Measurements from ENCODE around the gene KIF15. TPM values are rescaled to one million over a fixed set of nuclear protein-coding genes. Genes with fewer than 3 reads are reported as not detected.

KIF15 gene
- total RNA-seq, 2 donors from 2014 or later, result 0.42 to 2.4 TPM

- DNase-seq (ENCODE audit: low spot score) (no peak), ATAC-seq (ENCODE audit: insufficient number of reproducible peaks, low FRiP score, low read depth) (no peak)
- Histone ChIP-seq H3K9me3 (no peaks in the 10 kb centered on the region), H3K4me3 (no peak overlapping the region), H3K27me3 (replicated peaks; ENCODE audit: insufficient read depth) (no peaks in the 10 kb centered on the region), H3K27ac (no peak overlapping the region), H3K36me3 (no peaks in the 10 kb centered on the region), H3K4me1 (ENCODE audit: control insufficient read depth in 1 of 2, low read depth in 2 of 2) (peaks cover 11 to 15% of the 10 kb centered on the region in 2 donors)
- TF ChIP-seq CTCF (IDR thresholded peaks at IDR 0.05), result no peak
Observed at GRCh38 chr3:44880284-44880683, 118.7 kb downstream of the KIF15 start.

- TF ChIP-seq CTCF (IDR thresholded peaks at IDR 0.05), result no peak
- ATAC-seq (ENCODE audit: insufficient number of reproducible peaks, low FRiP score, low read depth) (no peak), DNase-seq (ENCODE audit: low spot score) (no peak)
- Histone ChIP-seq H3K27me3 (replicated peaks; ENCODE audit: insufficient read depth) (no peaks in the 10 kb centered on the region), H3K4me3 (no peak overlapping the region), H3K4me1 (ENCODE audit: control insufficient read depth in 1 of 2, low read depth in 2 of 2) (peaks cover 17 to 20% of the 10 kb centered on the region in 2 donors), H3K9me3 (no peaks in the 10 kb centered on the region), H3K27ac (peak overlapping the region in 1 of 2 donors; percentile 30), H3K36me3 (no peaks in the 10 kb centered on the region)
Observed at GRCh38 chr3:44883213-44883955, 121.8 kb downstream of the KIF15 start.

- DNase-seq (ENCODE audit: low spot score) (no peak), ATAC-seq (ENCODE audit: insufficient number of reproducible peaks, low FRiP score, low read depth) (peak; percentile 35)
- Histone ChIP-seq H3K27me3 (replicated peaks; ENCODE audit: insufficient read depth) (no peaks in the 10 kb centered on the region), H3K4me1 (ENCODE audit: control insufficient read depth in 1 of 2, low read depth in 2 of 2) (peaks cover 17 to 20% of the 10 kb centered on the region in 2 donors), H3K36me3 (no peaks in the 10 kb centered on the region), H3K4me3 (no peak overlapping the region), H3K27ac (peak overlapping the region in 1 of 2 donors; percentile 30), H3K9me3 (no peaks in the 10 kb centered on the region)
- TF ChIP-seq CTCF (IDR thresholded peaks at IDR 0.05), result no peak
Observed at GRCh38 chr3:44883999-44884431, 122.4 kb downstream of the KIF15 start.

GRCh38 chr3:44885618-44886017 lies 124.0 kb downstream of the KIF15 start:
- no peaks in the 10 kb centered on the region for H3K9me3 ChIP-seq
- peak; percentile 88 for ATAC-seq (ENCODE audit: insufficient number of reproducible peaks, low FRiP score, low read depth)
- DNase-seq (ENCODE audit: low spot score), result peak; percentile 50
- peaks cover 17 to 20% of the 10 kb centered on the region in 2 donors for H3K4me1 ChIP-seq (ENCODE audit: control insufficient read depth in 1 of 2, low read depth in 2 of 2)
- no peaks in the 10 kb centered on the region for H3K27me3 ChIP-seq (replicated peaks; ENCODE audit: insufficient read depth)
- TF ChIP-seq CTCF (IDR thresholded peaks at IDR 0.05), result no peak
- H3K4me3 ChIP-seq, result no peak overlapping the region
- H3K27ac ChIP-seq, result peak overlapping the region in 1 of 2 donors; percentile 37
- H3K36me3 ChIP-seq, result no peaks in the 10 kb centered on the region

GRCh38 chr3:44886561-44886960 lies 125.0 kb downstream of the KIF15 start:
- no peaks in the 10 kb centered on the region for H3K9me3 ChIP-seq
- H3K36me3 ChIP-seq, result no peaks in the 10 kb centered on the region
- DNase-seq (ENCODE audit: low spot score) (no peak), ATAC-seq (ENCODE audit: insufficient number of reproducible peaks, low FRiP score, low read depth) (no peak)
- no peak for TF ChIP-seq CTCF (IDR thresholded peaks at IDR 0.05)
- no peaks in the 10 kb centered on the region for H3K27me3 ChIP-seq (replicated peaks; ENCODE audit: insufficient read depth)
- no peak overlapping the region for H3K4me3 ChIP-seq
- no peak overlapping the region for H3K27ac ChIP-seq
- peaks cover 17 to 20% of the 10 kb centered on the region in 2 donors for H3K4me1 ChIP-seq (ENCODE audit: control insufficient read depth in 1 of 2, low read depth in 2 of 2)
